Renal cortical epithelial cell (primary cell): ENCODE data around the gene AKAP9. TPM values are rescaled to one million over a fixed set of nuclear protein-coding genes. Genes with fewer than 3 reads are reported as not detected.
"Not testable (repeated sequence)": the region's sequence is repeated elsewhere in the genome, so short reads cannot be mapped to it uniquely, and the experiment has no call there.

Source experiments
- DNase-seq: peaks from one replicate; pipeline ENCODE4 v3.0.0-alpha.2; 2011; ENCODE audit warnings: low read depth
- total RNA-seq: library from RNA; depleted of rRNA; stranded (reverse); fragments of >200 nt; gene quantifications from 2 replicates; pipeline ENCODE4 v1.2.3, GENCODE V29; 2014

Gene AKAP9
- total RNA-seq, 1 donor from 2014 or later = 83.9 TPM

DNA sequence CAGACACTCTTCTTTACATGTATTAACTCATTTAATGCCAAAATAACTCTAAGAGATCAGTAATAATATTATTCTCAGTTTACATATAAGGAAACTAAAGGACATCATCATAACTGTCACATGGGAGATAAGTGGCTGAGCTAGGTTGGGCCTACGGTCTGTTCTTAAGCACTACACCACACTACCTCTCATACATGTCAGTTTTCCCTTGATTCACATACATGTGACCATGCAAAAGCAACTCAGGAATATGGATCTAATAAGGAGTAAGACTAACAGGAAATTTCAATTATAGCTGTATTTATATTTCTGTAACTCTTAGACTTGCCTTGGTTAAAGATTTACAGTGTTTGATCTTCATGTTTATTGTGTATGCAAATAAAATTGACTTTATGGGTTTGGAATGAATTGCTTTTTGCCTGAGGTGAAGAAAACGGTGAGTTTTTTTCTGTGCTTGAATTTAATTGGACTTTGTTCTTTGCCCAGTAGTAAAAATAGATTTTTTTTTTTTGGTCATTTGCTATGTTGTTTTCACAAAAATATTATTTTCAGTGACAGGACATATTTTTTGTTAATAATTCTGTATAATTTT is 123.9 kb downstream of the AKAP9 start:
- peak; percentile 63 for DNase-seq

DNA sequence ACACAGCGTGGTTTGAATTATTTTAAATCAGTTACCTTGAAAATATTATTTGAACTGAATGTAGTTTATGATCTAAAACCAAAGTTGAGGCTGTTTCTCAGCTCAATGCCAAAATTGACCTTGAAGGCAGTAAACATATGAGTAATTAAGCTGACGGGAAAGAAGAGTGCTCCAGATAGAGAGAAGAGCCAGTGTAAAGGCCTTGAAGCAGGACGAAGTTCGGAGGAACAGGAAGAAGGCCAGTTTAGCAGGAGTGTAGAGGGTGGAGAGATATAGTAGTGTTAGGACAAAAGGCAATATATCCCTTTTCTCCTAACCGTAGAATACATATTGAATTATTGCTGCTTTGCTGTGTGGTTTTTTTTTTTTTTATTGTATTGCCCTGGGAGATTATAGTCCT is 130.4 kb downstream of the AKAP9 start:
- DNase-seq = no peak

DNA sequence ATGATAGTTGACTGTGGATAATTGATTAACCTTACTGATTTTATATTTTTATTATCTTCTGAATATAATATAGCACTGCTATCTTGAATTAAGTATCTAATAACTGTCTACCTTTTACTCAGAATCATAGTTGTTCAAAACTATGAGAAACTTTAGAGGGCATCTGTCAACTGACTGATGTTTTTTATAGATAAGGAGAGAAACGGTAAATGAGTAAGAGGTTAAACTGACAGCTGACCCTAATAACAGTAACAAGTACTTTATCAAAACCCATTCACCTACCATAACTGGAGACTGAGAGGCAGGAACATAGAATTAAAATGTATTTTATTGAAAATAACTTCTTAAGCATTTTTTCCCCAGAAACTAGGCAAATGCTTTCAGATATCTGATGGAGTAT is 131.5 kb downstream of the AKAP9 start:
- no peak for DNase-seq

GRCh38 chr7:92072708-92073107 is 132.0 kb downstream of the AKAP9 start:
- DNase-seq = no peak

DNA sequence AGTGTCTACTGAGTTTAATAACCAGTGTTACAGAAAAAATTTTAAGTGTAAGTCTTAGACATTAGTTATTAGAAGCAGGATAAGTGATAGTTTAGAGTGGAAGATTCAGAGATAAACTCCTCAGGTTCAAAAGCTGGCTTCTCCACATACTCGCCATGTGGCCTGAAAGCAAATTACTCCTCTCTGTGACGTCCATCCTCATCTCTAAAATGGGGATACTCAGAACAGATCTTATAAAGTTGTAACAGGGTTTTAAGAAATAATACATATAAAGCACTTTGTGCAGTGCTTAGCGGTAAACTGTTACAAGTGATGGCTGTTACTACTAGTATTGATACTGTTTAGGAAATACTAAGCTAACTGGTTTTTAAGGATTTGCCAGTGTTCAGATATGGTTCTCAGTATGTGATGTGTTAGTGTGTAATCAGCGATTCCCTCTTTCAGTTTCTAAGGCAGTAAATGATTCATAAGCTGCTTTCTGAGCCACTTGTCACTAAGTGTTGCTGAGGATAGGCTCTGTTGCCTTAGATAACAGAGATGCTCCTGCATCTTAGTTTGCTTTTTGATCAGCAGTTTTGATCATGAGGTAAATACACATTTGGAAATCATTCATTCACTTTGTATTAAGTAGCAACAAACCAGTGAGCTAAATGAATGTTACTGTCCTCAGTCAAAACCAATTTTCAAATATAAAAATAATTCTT is 134.9 kb downstream of the AKAP9 start:
- DNase-seq = no peak

DNA sequence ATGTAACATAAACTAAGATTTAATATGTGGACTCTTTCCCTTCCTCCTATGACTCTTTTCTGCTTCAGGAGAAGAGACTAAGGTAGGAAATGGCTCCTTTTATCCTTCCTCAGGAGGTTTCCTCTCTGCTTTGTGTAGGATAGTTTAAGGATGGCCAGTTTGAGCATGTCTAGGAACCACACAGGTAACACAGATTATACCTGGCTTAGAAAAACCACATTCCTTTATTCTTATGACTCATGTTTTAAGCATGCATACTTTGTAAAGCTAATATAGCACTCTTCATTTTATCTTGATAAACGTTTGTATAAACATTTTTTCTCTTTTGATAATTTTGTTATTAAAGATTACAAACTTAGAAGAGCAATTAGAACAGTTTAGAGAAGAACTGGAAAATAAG is 135.8 kb downstream of the AKAP9 start:
- DNase-seq = peak; percentile 29

GRCh38 chr7:92083922-92084321 is 143.3 kb downstream of the AKAP9 start:
- DNase-seq = not testable (repeated sequence)

DNA sequence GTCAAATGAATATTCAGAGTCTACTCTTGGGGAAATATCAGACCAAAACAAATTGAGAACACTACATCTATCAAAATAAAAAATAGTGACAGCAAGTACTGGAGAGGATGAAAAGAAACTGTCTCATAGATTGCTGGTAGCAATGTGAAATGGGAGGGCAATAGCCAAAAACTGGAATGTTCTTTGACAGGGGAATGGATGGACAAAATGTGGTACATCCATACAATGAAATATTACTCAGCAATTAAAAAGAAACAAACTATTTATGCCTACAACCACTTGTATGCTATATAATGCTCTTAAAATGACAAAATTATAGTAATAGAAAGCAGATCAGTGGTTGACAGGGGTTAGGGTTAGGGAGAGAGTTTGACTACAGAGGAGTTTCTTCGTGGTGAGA is 147.6 kb downstream of the AKAP9 start:
- no peak for DNase-seq

DNA sequence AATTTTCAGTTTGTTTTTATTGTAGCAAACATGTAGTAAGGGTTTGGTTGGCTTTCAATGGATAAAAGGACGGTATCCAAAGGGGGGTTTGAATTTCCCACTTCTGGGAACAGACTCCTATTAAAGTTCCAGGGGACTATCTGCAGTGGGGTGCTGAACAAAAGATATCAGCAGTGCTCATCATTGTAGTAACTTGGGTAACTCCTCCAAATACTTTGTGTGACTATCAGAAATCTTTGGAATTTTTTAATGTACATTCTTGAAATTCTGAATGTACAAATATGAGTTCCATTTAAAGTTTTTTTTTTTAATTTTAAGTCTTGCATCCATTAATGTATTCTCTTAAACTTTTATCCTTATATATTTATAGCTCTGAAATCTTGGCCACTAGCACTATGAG is 151.5 kb downstream of the AKAP9 start:
- no peak for DNase-seq

DNA sequence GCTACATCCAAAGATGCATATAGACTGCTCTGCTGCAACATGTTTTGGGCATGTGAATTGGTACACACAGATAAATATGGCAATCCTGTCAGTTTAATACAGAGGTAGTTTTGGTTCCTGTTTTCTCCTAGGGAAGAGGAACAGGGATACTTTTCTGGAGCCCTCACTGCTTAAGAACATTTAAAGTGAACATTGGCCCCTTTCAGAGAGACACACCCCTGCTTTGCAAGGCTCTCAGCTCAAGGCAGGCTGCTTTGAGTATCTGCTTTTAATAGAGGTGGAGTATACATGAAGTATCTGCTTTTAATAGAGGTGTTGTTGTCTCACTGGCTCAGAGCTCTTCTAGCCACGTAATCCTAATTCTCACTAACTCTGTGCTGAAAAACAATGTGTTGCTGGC is 154.7 kb downstream of the AKAP9 start:
- DNase-seq = no peak

DNA sequence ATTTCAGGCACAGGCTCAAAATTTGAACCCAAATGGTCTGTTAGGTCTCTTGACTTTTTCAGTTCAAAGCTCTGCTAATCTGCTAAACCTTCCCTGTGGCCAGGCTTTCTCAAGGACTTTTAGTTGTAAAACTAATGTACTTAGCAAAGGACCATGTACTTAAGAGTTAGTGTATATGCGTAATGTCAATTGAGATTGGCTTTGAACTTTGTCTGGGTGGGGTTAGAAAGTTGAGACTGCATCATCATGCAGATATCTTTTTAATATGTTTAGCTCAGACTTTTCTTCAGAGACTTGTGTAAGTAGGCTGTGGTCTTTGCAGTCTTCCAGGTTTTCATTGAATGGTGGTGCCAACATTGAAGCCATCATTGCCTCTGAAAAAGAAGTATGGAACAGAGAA is 159.9 kb downstream of the AKAP9 start:
- no peak for DNase-seq

DNA sequence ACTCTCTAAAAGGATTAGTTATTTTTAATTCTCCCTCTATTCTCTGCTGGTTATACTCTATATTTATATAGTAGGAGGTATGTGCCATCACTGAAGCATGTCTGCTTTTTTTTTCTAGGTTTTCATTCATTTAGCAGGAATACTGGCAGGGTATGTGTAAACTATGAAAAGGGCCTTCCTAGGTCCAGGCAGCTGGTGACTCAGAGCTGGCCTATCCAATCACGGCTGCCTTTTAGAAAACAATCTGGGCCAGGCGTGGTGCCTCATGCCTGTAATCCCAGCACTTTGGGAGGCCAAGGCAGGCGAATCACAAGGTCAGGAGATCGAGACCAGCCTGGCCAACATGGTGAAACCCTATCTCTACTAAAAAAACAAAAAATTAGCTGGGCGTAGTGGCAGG is 162.2 kb downstream of the AKAP9 start:
- DNase-seq = not testable (repeated sequence)

DNA sequence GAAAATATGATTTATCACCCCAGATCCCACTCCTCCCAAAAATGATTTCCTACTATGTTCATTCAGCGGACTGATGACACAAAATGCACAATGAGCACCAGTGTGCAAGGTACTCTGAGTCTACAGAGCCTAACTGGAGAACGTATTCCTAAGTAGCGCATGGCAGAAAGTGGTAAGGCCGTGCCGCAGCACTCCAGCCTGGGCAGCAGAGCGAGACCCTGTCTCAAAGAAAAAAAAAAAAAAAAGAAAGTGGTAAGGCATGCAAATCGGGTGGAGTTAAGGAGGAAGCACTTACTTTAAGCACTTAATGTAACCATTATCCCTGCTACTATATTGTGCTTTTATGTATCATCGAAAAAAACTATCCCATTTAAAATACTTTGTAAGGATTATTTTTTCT is 168.2 kb downstream of the AKAP9 start:
- no peak for DNase-seq

GRCh38 chr7:92110857-92111256 is 170.2 kb downstream of the AKAP9 start:
- no peak for DNase-seq

DNA sequence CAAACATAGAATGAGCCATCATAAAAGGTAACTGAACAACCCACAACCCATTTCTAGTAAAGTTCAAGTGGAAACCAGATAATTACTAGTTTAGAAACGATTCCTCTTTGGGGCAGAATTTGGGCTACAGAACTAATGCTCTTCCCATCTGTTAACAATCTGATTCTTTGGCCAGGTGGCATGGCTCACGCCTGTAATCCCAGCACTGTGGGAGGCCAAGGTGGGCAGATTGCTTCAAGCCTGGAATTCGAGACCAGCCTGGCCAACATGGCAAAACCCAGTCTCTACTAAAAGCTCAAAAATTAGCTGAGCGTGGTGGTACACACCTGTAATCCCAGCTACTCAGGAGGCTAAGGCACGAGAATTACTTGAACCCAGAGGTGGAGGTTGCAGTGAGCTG is 175.2 kb downstream of the AKAP9 start:
- no peak for DNase-seq

- no peak for DNase-seq
Observed at GRCh38 chr7:92116949-92117348, 176.3 kb downstream of the AKAP9 start.

- DNase-seq = no peak
Observed at GRCh38 chr7:92119213-92119759, 178.6 kb downstream of the AKAP9 start.

DNA sequence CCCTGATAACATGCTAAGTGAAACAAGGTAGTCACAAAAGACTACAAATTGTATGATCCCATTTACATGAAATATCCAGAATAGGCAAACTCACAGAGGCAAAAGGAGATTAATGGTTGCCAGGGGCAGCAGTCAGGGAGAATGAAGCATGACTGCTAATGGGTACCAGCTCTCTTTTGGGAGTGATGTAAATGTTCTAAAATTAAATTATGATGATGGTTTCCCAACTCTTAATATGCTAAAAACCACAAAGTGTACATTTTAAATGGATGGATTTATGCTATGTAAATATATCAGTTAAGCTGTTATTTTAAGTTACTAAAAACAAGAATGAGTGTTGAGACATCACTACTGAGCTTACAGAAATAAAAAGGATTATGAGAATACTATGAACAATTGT is 181.0 kb downstream of the AKAP9 start:
- DNase-seq = no peak

GRCh38 chr7:92131093-92131492 is 190.4 kb downstream of the AKAP9 start:
- no peak for DNase-seq

DNA sequence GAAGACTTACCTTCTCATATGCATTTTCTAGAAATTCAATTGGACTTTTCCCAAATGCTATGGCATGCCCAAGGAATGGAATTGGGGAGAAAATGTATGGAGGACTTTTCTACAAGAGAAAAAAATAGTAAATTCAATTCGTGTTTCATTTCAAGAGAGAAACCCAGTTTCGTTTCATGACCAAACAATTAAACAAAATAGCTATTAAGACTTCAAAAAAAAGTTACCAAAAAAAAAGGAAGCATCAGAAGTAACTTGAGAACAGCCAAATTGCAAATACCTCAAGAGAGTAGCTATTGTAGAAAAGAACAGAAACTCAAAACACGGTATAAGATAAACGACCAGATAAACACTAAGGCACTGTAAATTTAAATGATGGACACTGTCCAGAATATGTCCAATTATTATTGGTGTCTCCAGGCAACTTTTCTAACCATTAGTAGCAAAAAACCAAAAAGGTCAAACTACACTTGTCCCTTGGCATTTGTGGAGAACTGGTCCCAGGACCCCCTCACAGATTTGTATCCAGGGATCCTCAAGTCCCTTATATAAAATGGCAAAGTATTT is 191.2 kb downstream of the AKAP9 start:
- DNase-seq = no peak

GRCh38 chr7:92133133-92133736 is 192.6 kb downstream of the AKAP9 start:
- DNase-seq = peak; percentile 38

DNA sequence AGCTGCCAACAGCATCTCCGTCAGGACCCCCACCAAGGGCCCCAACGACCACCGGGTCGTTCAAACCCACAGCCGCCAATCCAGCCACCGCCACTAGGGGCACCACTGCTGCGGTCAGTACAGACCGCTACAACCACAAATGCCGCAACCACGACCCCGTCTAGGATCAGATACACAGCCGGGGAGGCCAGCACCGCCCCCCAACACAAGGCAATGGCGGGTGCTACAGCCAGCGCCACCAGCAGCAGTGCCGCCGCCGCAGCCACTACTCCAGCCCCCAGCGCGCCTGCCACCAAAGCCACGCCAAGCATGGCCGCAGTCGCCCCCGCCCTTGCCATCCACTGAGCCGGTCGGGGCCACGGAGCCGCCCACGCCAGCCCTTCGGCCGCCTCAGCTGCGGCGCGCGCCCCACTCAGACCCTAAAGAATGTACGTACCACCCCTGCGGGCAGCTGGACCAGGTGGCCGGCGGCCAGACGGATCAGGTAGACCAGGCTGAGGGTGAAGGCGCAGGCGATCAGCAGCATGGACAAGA is 193.1 kb downstream of the AKAP9 start:
- no peak for DNase-seq
